Renal pelvis (tissue), 4 donors: ENCODE results near the gene LAMC3. TPM values are rescaled to one million over a fixed set of nuclear protein-coding genes. Genes with fewer than 3 reads are reported as not detected.
"Not testable (repeated sequence)": the region's sequence is repeated elsewhere in the genome, so short reads cannot be mapped to it uniquely, and the experiment has no call there.

ENCODE experiments used
- DNase-seq: peaks from one replicate; pipeline ENCODE4 v3.0.0-alpha.2; 2013
- polyA plus RNA-seq, 3 donors: library from polyadenylated mRNA; unstranded; fragments of 120-200 nt; gene quantifications; one replicate each; pipeline ENCODE4 v1.2.1, GENCODE V29; 2013; ENCODE audit not compliant: insufficient read length in 3 of 3

The LAMC3 gene
- polyA plus RNA-seq, 3 donors, result 30.8 to 41.4 (median 35.6) TPM

DNA sequence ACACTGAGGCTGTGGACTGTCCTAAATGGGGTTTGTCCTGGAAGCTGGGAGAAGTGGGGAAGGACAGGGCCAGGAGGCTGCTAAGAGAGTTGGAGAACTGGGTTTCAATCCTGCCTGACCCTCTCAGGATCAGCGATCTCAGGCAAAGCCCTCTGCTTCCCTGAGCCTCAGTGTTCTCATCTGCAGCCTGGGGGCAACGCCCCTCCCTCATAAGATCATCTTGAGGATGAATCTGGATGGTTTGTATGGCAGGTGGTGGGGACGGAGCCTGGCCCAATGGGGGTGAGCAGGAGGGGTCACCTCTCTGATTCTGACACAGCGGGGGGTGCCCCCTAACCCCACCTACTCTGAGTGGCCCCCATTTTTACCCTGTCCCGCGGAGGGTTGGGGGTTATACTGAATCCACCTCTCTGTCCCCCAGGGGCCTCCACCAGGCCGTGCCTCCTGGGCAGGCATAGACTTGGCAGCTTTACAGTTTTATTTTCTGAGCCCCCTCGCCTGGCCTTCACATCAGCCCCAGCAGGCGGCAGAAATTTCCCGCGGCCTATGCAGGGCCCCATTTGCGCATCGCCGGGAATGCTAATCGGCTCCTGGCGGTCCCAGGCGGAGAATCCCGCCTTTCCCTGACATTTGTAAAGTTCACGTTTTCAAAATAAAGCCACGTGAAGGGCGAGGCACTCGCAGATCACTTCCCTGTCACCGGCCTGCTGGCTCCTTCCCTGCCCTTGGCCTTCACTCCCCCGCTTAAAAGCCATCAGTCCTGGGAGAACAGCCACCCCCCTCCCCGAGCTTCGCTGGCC is 17.8 kb upstream of the LAMC3 start:
- no peak for DNase-seq

DNA sequence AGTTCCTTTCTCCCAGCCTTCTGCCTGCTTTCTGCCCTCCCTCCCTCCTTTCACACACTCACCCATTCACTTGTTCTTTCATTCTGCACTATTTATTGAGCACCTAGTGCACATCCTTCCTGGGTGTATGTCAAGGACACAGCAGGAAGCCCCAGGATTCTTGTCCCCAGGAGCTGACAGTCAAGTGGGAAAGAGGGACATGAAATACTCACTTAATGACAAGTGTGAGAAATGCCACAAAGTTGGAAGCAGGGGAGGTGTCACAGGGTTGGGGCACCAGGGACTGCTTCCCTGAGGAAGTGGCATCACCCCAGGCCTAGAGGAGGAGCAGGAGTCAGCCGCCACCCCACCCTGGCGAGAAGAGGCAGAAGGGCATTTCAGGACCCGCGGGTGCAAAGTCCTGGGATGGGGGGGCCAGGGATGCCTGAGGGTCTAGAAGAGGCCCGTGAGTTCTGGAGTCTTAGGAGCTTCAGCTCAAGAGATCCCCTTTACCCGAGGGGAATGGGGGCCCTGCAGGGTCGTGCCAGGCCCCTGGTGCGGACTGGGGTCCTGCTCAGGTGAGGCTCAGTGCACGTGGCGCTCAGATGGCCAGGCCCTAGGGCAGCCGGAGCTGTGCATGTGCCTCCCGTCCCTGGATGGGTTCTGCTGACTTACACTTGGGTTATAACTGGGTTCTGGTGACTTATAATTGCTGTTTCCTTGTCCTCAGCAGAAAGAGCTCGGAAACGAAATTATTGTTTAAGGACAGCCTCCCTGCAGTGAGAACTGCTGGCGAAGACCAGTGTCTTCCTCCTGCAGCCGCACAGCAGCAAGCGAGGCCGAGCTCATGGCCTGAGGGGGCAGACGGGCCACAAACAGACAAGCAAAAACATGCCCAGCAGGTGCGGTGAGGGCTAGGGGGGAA is 16.9 kb upstream of the LAMC3 start:
- DNase-seq, result no peak

DNA sequence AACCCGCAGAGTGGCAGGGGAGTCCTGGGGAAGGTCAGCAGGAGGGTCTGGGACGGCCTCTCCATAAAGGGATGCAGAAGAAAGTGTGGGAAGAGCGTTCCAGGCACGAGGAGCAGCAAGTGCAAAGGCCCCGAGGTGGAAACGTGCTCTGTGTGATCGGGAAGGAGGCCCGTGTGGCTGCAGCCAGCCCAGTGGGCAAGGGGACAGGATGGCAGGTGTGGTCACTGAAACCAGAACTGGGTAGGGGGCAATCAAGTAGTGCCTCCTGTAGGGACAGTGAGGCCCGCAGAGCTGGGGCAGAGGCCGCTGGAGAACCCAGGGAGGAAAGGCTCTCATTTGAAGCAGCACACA is 16.3 kb upstream of the LAMC3 start:
- DNase-seq, result no peak

DNA sequence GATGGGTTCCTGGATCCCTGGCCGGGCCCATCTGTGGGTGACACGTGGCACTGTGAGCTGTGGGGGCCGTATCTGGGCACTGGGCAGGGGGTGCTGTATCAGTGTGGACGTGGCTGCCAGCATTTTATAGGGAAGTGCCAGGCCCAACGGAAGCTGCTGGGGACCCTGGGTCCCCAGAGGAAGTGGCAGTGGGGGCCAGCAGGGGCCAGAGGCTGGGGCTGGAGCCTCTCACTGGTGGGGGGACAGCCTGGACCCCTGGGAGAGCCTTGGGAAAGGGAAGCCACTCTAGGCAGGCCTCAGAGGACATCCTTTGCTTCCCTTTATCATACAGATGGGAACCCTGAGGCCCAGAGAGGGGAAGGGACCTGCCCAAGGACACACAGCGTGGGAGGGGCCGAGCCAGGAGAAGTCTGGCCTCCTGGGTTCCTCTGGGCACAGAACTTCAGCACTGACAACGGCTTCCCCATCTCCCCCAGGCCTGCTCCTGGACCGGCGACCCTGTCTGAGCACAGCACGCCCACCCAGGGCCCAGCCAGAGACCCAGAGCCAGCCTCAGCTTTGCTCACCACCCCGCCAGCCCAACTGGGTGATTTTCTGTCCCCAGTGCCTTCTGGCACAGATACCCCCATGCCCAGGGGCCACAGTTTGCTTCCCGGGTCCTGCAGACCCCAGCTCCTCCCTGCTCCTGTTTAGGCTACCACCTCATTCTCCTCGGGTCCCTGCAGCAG is 15.5 kb upstream of the LAMC3 start:
- DNase-seq, result no peak

GRCh38 chr9:130994135-130995085 is 14.6 kb upstream of the LAMC3 start:
- no peak for DNase-seq

DNA sequence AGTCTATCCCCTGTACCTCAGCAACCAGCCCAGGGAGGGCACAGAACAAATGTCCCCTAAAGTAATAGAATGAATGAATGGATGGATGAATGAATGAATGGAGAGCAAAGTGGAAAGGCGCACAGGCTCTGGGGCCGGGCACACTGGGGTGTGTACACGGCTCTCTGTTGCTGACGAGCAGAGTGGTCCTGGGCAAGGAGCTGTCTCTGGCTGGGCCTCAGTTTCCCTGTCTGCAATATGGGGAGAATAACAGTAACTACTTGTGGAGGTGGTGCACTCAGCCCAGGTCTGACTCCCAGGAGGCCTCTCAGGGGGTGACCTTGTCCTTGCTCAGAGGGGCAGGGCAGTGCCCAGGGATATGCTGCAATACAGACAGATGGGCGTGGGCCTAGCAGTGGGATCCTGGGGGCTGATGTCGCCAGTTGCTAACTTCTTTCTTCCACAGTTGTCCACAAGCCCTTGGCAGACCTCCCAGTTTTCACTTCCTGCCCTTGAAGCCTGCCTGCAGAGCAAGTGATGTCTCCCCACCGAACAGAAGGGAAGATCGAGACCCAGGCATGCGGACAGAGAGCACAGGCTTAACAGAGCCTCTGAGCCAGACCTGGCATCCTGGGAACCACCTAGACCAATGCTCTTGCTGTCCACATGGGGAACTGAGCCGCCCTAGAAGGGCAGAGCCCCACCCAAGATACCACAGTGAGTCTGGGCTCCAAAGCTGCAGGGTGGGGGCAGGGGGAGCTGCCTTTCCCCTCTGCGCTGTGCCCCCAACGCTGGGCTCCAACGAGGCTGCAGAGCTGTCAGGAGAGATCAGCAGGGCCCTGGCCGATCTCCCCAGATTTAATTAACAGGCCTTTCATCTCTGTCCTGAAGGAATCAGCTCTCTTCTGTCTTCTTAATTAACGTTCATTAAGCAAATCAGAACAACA is 13.6 kb upstream of the LAMC3 start:
- DNase-seq, result no peak

- DNase-seq, result no peak
Measured at GRCh38 chr9:130996205-130996604, 12.8 kb upstream of the LAMC3 start.

DNA sequence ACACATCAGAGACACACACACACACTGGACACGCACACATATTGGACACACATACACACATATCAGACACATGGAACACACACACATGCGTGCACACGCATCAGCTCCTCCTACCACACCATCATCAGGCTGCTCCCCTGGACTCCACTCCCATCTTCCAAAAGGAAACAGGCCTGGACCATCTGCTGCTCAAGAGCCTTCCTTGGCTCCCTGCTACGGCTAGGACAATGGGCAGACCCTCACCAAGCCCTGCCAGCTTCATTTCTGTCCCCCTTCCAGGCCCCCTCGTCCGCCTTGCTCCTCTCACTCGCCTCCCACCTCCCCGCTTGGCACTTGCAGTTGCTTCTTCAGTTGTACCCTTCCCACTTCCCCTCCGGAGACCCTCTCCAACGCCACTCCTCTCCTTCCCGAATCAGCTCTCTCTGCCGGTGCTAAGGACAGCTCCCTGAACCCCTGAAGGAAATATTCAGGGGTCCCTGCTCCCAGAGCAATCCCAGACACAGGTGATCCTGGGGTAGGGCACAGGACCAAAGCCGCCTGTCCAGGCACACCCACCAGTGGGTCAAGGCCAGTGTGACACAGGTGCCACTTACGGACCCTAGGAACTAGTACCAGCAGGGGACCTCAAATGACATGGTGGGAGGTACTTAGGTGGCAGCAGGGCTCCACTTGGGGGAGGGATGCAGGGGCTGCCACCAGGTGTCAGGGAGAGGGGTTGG is 12.1 kb upstream of the LAMC3 start:
- no peak for DNase-seq

DNA sequence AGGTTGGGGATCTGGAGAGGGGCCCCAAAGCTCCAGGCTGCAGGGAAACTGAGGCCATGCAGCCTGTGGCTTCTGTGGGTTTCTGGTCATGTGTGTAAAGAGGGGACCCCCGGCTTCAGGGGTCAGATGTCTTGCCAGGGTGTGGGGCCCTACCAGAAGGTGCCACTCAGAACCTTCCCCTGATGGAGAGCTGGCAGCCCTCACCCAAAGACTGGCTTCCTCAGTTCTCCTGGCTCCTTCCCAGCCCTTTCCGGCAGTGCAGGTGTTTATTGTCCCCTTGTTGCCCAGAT is 11.6 kb upstream of the LAMC3 start:
- DNase-seq, result no peak

DNA sequence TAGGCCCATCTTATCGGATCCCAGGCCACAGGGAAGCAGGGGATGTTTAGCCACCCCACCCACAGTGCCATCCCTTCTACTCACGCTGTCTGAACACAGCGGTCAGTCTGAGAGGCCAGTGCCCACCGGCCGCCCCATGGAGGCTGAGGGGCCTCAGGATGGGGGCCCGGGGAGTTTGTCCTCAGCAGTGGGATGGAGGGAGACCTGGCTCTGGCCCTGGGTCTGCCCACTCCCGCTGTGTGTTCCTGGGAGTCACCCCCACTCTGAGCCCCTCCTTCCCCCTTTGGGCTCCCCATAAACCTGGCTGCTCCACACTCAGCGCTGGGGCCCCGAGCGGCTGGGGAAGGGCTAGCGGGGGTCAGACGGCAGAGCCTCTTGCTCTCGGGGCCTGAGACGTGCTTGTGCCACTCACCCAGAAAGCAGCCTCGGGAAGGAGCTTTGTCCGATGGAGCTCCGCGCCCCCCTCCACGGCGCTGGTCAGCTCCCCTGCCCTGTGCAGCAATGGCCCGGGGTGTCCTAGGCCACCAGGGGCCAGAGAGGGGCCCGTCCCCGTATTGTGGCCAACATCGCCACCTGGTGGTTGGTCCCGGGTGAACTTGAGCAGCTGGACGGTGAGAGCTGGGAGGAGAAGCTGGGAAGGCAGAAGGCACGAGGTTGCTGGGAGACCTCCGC is 10.9 kb upstream of the LAMC3 start:
- no peak for DNase-seq

GRCh38 chr9:130998597-130999244 is 10.3 kb upstream of the LAMC3 start:
- no peak for DNase-seq

DNA sequence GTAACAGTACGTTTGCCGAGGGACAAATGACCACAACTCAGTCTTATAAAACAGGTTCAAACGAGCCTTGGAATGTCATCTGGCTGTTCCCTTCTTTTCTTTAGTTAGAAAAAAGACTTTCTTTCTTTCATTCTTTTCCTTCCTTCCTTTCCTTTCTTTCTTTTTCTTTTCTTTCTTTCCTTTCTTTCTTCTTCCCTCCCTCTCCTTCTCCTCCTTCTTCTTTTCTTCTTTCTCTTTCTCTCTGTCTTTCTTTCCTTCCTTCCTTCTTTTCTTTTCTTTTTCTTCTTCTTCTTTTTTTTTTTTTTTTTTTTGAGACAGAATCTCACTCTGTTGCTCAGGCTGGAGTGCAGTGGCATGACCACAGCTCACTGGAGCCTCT is 9.7 kb upstream of the LAMC3 start:
- DNase-seq, result no peak

- DNase-seq, result not testable (repeated sequence)
Measured at GRCh38 chr9:131000526-131000925, 8.4 kb upstream of the LAMC3 start.

GRCh38 chr9:131001021-131001420 is 8.0 kb upstream of the LAMC3 start:
- no peak for DNase-seq

GRCh38 chr9:131001990-131002389 is 7.0 kb upstream of the LAMC3 start:
- no peak for DNase-seq

- DNase-seq, result no peak
Measured at GRCh38 chr9:131006601-131007000, 2.4 kb upstream of the LAMC3 start.

DNA sequence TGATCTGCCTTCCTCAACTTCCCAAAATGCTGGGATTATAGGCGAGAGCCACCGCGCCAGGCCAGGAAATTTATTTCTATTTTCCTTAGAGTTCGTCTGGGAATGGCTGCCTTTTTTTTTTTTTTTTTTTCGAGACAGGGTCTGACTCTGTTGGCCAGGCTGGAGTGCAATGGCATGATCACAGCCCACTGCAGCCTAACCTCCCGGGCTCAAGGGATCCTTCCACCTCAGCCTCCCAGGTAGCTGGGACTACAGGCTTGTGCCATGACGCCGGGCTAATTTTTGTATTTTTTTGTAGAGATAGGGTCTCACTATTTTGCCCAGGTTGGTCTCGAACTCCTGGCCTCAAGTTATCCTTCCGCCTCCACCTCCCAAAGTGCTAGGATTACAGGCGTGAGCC is 888 bp upstream of the LAMC3 start:
- DNase-seq, result no peak

GRCh38 chr9:131008563-131008908 is 438 bp upstream of the LAMC3 start:
- no peak for DNase-seq
